Measurements from ENCODE around the gene C5orf46.
"Not testable (repeated sequence)": the region's sequence is repeated elsewhere in the genome, so short reads cannot be mapped to it uniquely, and the experiment has no call there.

C5orf46 gene

DNA sequence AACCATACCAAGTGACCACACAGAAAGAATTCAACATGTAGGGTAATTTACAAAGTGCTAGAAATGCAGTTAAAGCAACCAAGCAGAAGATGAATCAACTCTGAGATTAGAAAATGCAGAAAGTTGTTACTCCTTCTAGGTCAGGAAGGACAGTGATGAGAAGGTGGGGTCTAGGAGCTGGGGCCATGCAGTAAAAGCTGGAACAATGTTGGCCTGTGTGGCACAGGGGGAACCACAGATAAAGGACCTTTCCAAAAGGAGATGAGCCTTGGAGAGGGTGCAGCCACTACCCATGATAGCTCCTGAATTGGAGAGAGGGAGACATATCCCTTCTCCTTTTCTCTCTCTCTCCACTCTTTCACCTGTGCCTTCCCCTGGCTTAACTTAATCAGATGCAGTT, 30.2 kb downstream of the C5orf46 start:
- no peak for DNase-seq (ENCODE audit: low read depth in 2 of 2)
- TF ChIP-seq, protein P1, sequence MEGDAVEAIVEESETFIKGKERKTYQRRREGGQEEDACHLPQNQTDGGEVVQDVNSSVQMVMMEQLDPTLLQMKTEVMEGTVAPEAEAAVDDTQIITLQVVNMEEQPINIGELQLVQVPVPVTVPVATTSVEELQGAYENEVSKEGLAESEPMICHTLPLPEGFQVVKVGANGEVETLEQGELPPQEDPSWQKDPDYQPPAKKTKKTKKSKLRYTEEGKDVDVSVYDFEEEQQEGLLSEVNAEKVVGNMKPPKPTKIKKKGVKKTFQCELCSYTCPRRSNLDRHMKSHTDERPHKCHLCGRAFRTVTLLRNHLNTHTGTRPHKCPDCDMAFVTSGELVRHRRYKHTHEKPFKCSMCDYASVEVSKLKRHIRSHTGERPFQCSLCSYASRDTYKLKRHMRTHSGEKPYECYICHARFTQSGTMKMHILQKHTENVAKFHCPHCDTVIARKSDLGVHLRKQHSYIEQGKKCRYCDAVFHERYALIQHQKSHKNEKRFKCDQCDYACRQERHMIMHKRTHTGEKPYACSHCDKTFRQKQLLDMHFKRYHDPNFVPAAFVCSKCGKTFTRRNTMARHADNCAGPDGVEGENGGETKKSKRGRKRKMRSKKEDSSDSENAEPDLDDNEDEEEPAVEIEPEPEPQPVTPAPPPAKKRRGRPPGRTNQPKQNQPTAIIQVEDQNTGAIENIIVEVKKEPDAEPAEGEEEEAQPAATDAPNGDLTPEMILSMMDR (IDR thresholded peaks at IDR 0.05; ENCODE audit: low read depth, low read length) = no peak
- H3K4me3 ChIP-seq (replicated peaks in 1 of 2; ENCODE audit: low read depth in 2 of 2, low read length in 2 of 2) = no peak overlapping the region

DNA sequence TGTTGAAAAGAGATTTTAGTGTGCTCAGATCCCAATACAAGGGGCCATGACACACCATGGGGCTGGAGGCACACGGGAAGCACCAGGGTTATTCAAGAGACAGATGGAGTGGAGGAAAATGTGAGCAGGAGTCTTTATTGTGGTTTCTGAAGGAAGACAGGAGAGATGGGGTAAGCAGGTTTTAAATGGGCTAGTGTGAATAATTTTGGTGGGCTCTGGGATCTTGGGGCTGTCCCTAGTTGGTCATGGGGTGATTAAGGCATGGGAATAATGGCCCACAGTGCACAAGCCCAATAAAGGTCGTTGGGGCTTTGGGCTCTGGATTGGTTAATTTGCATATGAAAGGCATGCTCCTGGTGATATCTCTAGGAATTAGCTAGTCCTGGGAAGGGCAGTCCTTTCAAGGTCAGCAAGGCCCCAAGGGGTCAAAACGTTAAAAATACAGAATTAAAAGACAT, 31.4 kb downstream of the C5orf46 start:
- no peak overlapping the region for H3K4me3 ChIP-seq (replicated peaks in 1 of 2; ENCODE audit: low read depth in 2 of 2, low read length in 2 of 2)
- TF ChIP-seq, protein P1 (IDR thresholded peaks at IDR 0.05; ENCODE audit: low read depth, low read length) = no peak

DNA sequence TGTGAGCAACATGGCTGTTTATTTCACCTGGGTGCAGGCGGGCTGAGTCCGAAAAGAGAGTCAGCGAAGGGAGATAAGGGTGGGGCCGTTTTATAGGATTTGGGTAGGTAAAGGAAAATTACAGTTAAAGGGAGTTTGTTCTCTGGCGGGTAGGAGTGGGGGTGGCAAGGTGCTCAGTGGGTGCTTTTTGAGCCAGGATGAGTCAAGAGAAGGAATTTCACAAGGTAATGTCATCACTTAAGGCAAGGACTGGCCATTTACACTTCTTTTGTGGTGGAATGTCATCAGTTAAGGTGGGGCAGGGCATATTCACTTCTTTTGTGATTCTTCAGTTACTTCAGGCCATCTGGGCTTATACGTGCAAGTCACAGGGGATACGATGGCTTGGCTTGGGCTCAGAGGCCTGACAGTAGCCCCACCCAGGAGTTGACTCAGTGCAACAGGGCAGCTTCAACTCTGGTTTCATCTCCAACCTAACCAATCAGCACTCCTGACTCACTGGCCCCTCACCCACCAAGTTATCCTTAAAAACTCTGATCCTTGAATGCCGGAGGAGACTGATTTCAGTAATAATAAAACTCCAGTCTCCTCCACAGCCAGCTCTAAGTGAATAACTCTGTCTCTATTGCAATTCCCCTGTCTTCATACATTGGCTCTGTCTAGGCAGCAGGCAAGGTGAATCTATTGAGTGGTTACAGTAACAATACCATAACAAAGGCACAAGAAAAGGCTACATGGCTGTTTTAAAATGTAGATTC, 32.0 kb downstream of the C5orf46 start:
- peak in 1 of 2 donors; percentile 16 for DNase-seq (ENCODE audit: low read depth in 2 of 2)
- not testable (repeated sequence) for H3K4me3 ChIP-seq (replicated peaks in 1 of 2; ENCODE audit: low read depth in 2 of 2, low read length in 2 of 2)

More for the DNA sequence above, 31.4 kb downstream of the C5orf46 start:
- DNase-seq (ENCODE audit: low read depth in 2 of 2) = no peak

DNA sequence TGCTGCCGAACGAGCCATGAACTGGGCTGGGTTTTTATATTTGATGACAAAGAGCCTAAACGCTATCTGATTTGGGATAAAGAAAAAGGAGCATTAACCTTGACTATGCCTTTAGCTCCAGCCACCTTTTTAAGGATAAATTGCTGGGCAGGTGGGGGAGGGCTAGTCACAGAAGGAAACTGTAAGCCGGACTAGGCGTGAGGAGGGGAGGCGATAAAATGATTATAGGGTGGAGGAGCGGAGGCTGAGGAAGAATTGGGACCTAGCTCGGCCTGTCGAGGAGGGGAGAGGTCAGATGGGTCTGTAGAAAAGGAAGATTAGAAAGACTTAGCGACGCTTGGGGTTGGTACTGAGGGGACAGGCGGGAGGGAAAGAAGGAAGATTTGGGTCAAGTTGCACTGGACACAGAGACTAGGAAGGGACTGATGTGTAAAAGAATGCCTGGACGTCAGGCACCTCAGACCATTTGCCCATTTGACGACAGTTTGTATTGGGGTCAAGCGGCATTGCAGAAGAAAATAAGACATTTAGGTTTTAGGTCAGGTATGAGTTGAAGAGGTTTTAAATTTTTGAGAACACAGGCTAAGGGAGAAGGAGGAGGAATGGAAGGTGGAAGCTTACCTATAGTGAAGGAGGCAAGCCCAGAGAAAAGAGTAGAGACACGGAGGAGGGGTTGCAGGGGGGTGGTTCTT, 33.4 kb downstream of the C5orf46 start:
- DNase-seq (ENCODE audit: low read depth in 2 of 2) = not testable (repeated sequence)

DNA sequence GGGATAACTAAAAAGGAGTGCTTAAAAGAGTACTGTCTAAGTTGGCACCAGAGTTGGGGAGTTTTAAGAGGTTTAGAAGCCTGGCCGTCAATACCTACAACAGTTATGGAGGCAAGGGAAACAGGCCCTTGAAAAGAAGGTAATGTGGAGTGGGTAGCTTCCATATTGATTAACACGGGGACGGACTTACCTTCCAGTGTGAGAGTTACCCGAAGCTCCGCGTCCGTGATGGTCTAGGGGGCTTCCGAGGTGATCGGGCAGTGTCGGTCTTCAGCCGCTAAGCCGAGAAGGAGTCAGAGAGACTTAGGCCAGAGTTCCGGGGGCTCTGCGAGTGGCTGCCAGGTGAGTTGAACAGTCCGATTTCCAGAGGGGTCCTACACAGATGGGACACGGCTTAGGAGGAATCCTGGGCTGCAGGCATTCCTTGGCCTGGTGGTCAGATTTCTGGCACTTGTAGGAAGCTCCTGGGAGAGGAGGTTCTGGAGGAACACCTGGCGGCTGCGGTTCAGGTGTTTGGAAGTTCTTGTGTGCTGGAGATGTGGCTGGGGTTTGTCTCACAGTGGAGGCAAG, 34.3 kb downstream of the C5orf46 start:
- not testable (repeated sequence) for DNase-seq (ENCODE audit: low read depth in 2 of 2); H3K4me3 ChIP-seq (replicated peaks in 1 of 2; ENCODE audit: low read depth in 2 of 2, low read length in 2 of 2)

More for the DNA sequence above, 33.4 kb downstream of the C5orf46 start:
- not testable (repeated sequence) for H3K4me3 ChIP-seq (replicated peaks in 1 of 2; ENCODE audit: low read depth in 2 of 2, low read length in 2 of 2)

DNA sequence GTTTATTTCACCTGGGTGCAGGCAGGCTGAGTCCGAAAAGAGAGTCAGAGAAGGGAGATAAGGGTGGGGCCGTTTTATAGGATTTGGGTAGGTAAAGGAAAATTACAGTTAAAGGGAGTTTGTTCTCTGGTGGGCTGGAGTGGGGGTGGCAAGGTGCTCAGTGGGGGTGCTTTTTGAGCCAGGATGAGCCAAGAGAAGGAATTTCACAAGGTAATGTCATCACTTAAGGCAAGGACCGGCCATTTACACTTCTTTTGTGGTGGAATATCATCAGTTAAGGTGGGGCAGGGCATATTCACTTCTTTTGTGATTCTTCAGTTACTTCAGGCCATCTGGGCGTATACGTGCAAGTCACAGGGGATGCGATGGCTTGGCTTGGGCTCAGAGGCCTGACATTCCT, 36.4 kb downstream of the C5orf46 start:
- DNase-seq (ENCODE audit: low read depth in 2 of 2); H3K4me3 ChIP-seq (replicated peaks in 1 of 2; ENCODE audit: low read depth in 2 of 2, low read length in 2 of 2): not testable (repeated sequence)

DNA sequence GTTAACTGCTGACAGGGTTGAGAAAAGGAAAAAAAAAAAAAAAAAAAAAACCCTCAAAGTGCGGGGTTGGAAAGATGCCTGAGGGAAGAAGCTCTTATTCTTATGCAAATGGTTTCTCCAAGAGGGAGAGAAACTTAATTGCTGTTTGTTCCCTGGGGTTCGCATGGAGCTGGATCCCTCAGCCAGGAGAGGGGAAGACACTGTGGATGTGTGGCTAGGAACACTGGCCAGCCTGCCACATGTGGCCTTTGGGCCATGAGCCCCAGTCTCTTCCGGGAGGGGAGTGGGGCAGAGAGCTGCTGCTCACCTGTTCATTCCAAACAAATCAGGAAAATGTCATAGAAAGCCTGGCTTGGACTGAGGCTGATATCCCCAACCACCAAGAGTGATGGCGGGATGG, 37.2 kb downstream of the C5orf46 start:
- TF ChIP-seq, protein P1 (IDR thresholded peaks at IDR 0.05; ENCODE audit: low read depth, low read length) = no peak
- H3K4me3 ChIP-seq (replicated peaks in 1 of 2; ENCODE audit: low read depth in 2 of 2, low read length in 2 of 2) = no peak overlapping the region
- no peak for DNase-seq (ENCODE audit: low read depth in 2 of 2)

DNA sequence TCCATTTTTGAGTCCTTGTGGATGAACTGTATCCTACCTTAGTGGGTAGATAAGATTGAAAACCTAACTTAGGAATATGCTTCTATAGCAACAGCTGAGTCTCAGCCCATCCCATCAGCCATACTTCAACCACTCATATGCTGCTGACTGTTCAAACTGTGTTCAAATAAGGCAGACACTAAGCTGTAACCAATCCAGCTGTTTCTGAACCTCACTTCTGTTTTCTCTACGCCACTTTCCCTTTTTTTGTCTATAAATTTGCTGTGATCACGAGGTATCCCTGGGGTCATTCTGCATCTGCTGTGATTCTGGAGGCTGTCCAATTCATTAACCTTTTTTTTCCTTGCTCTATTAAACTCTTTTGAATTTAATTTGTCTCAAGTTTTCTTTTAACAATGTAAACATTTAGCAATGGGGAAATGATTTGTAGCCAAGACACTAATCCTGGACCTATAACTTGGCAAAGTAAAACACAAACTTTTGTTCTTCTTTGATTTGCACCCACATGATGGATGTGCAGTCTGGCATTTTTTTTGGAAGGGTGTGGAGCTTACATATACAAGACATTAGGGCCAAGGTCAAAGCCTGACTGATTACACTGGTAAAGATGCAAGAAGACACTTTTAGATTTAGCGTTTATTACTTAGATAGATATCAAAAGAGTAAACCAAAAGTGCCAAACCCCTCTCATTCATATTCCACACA, 42.7 kb downstream of the C5orf46 start:
- no peak overlapping the region for H3K4me3 ChIP-seq (replicated peaks in 1 of 2; ENCODE audit: low read depth in 2 of 2, low read length in 2 of 2)
- TF ChIP-seq, protein P1 (IDR thresholded peaks at IDR 0.05; ENCODE audit: low read depth, low read length) = no peak
- DNase-seq (ENCODE audit: low read depth in 2 of 2) = no peak

All from cardiac fibroblast (primary cell).